H1 (cell line): ENCODE measurements around the gene RPIA. TPM values are rescaled to one million over a fixed set of nuclear protein-coding genes. Genes with fewer than 3 reads are reported as not detected.

ENCODE experiments used
- CTCF ChIA-PET: fragments of 300-600 bp; sonication (Branson Sonifier 250); formaldehyde crosslinking; loops from one replicate; lab custom pipeline; 2021; ENCODE audit not compliant: partially characterized antibody; lab: Charles Lee
- POLR2A ChIA-PET: fragments of 300-600 bp; sonication (Branson Sonifier 250); formaldehyde crosslinking; loops from one replicate; lab custom pipeline; 2021; ENCODE audit warnings: inconsistent platforms; ENCODE audit not compliant: partially characterized antibody; lab: Charles Lee
- DNase-seq, 2 experiments: peaks; one replicate each; pipeline versions ENCODE4 v3.0.0 to v3.0.0-alpha.2; 2010 to 2022; ENCODE audit warnings: low spot score in 2 of 2, low read depth in 1 of 2, mixed read lengths in 1 of 2
- FAIRE-seq: peaks from 2 replicates; lab custom pipeline; 2011; peaks lifted over from hg19 to GRCh38; lab: Jason Lieb, UNC
- H2AFZ ChIP-seq: 2 replicates; pipeline ENCODE4 v1.8.1; 2012; ENCODE audit warnings: low read length, inconsistent platforms
- H2AK5ac ChIP-seq: 2 replicates; pipeline ENCODE4 v1.6.1; 2013; ENCODE audit warnings: low read depth, low read length
- H2BK120ac ChIP-seq: replicated peaks from 2 replicates; pipeline ENCODE3; 2013; ENCODE audit warnings: low read depth, low read length, inconsistent platforms
- H2BK12ac ChIP-seq: 2 replicates; pipeline ENCODE4 v1.6.1; 2013; ENCODE audit warnings: low read depth, low read length
- H2BK15ac ChIP-seq: 2 replicates; pipeline ENCODE4 v1.6.1; 2013; ENCODE audit warnings: low read length
- H2BK20ac ChIP-seq: 2 replicates; pipeline ENCODE4 v1.6.1; 2013; ENCODE audit warnings: low read length
- H2BK5ac ChIP-seq: 2 replicates; pipeline ENCODE4 v1.6.1; 2013; ENCODE audit warnings: low read depth, low read length
- H3K14ac ChIP-seq: 2 replicates; pipeline ENCODE4 v1.6.1; 2013; ENCODE audit warnings: inconsistent platforms; ENCODE audit not compliant: insufficient read length
- H3K18ac ChIP-seq: 2 replicates; pipeline ENCODE4 v1.6.1; 2013; ENCODE audit warnings: low read length; ENCODE audit errors: extremely low read depth
- H3K23ac ChIP-seq: 2 replicates; pipeline ENCODE4 v1.6.1; 2013; ENCODE audit warnings: inconsistent platforms; ENCODE audit not compliant: insufficient read length
- H3K23me2 ChIP-seq: 2 replicates; pipeline ENCODE4 v1.6.1; 2013; ENCODE audit warnings: low read depth, low read length
- H3K27ac ChIP-seq: 2 replicates; pipeline ENCODE4 v1.6.1; 2011; ENCODE audit warnings: low read depth, low read length, inconsistent platforms
- H3K27me3 ChIP-seq, 4 experiments: replicated peaks in 1 of 4; 1 replicate in 1 of 4; 2 replicates in 3 of 4; pipeline versions ENCODE4 v1.6.1 to v1.8.1; 2011 to 2013; ENCODE audit warnings: low read length in 3 of 4, mild to moderate bottlenecking in 3 of 4, inconsistent platforms in 2 of 4, mixed read lengths in 2 of 4, moderate library complexity in 1 of 4; ENCODE audit not compliant: control insufficient read depth in 3 of 4, insufficient read depth in 3 of 4; ENCODE audit errors: extremely low read depth in 1 of 4
- H3K36me3 ChIP-seq, 4 experiments: 2 replicates each; pipeline versions ENCODE4 v1.6.1 to v1.8.1; 2011 to 2013; ENCODE audit warnings: mild to moderate bottlenecking in 4 of 4, low read length in 3 of 4, moderate library complexity in 2 of 4, control low read depth in 1 of 4, inconsistent platforms in 1 of 4; ENCODE audit not compliant: insufficient read depth in 4 of 4, control insufficient read depth in 2 of 4
- H3K4ac ChIP-seq: replicated peaks from 2 replicates; pipeline ENCODE3; 2013; ENCODE audit warnings: low read length, low read depth, mixed read lengths, inconsistent platforms; ENCODE audit not compliant: insufficient read length
- H3K4me1 ChIP-seq, 4 experiments: replicated peaks in 1 of 4; 1 replicate in 1 of 4; 2 replicates in 3 of 4; pipeline versions ENCODE4 v1.6.1 to v1.8.1; 2011 to 2013; ENCODE audit warnings: low read length in 3 of 4, inconsistent platforms in 2 of 4, mixed read lengths in 1 of 4; ENCODE audit not compliant: insufficient read depth in 4 of 4, control insufficient read depth in 3 of 4
- H3K4me2 ChIP-seq, 2 experiments: 2 replicates each; pipeline versions ENCODE4 v1.6.1 to v1.8.1; 2011 to 2013; ENCODE audit warnings: low read depth in 2 of 2, low read length in 2 of 2, control low read depth in 1 of 2, inconsistent platforms in 1 of 2, mild to moderate bottlenecking in 1 of 2; ENCODE audit not compliant: insufficient read depth in 1 of 2
- H3K4me3 ChIP-seq, 4 experiments: fragments of 200-600, 300-600 bp in 1 of 4; sonication (generic), shearing (Covaris generic), sonication (Bioruptor Twin) in 1 of 4; 2 replicates each; pipeline versions ENCODE4 v1.5.1 to v1.8.1; 2011 to 2016; ENCODE audit warnings: low read length in 4 of 4, low read depth in 3 of 4, control low read depth in 2 of 4, inconsistent platforms in 2 of 4, mild to moderate bottlenecking in 2 of 4, mixed read lengths in 1 of 4, moderate library complexity in 1 of 4; ENCODE audit not compliant: insufficient read depth in 2 of 4; ENCODE audit errors: extremely low read depth in 1 of 4
- H3K56ac ChIP-seq: replicated peaks from 2 replicates; pipeline ENCODE3; 2013; ENCODE audit warnings: low read depth, mild to moderate bottlenecking, mixed read lengths, low read length, inconsistent platforms; ENCODE audit not compliant: insufficient read length
- H3K79me1 ChIP-seq: 2 replicates; pipeline ENCODE4 v1.6.1; 2013; ENCODE audit warnings: low read depth, low read length, control low read depth
- H3K79me2 ChIP-seq, 2 experiments: 2 replicates each; pipeline versions ENCODE4 v1.6.1 to v1.8.1; 2012 to 2013; ENCODE audit warnings: low read length in 2 of 2, mild to moderate bottlenecking in 2 of 2, inconsistent platforms in 1 of 2; ENCODE audit not compliant: insufficient read depth in 2 of 2, control insufficient read depth in 1 of 2
- H3K9ac ChIP-seq, 4 experiments: replicated peaks in 1 of 4; 1 replicate in 1 of 4; 2 replicates in 3 of 4; pipeline versions ENCODE4 v1.6.1 to v1.8.1; 2011 to 2013; ENCODE audit warnings: low read depth in 3 of 4, low read length in 3 of 4, control low read depth in 2 of 4, mild to moderate bottlenecking in 2 of 4, moderate library complexity in 2 of 4, inconsistent platforms in 1 of 4; ENCODE audit errors: extremely low read depth in 1 of 4
- H3K9me3 ChIP-seq, 2 experiments: 2 replicates each; pipeline versions ENCODE4 v1.6.1 to v1.8.1; 2012 to 2013; ENCODE audit warnings: mild to moderate bottlenecking in 2 of 2, moderate library complexity in 2 of 2, control low read depth in 1 of 2, inconsistent platforms in 1 of 2, low read depth in 1 of 2, low read length in 1 of 2, mixed read lengths in 1 of 2; ENCODE audit not compliant: insufficient read depth in 2 of 2
- H4K20me1 ChIP-seq, 2 experiments: replicated peaks in 1 of 2; 2 replicates each; pipeline versions ENCODE3 to v1.8.1; 2011 to 2013; ENCODE audit warnings: inconsistent platforms in 2 of 2, low read length in 2 of 2, mild to moderate bottlenecking in 1 of 2; ENCODE audit not compliant: insufficient read depth in 2 of 2, control insufficient read depth in 1 of 2
- H4K5ac ChIP-seq: 2 replicates; pipeline ENCODE4 v1.6.1; 2013; ENCODE audit warnings: low read length, low read depth, mixed read lengths, inconsistent platforms; ENCODE audit not compliant: insufficient read length
- H4K8ac ChIP-seq: 2 replicates; pipeline ENCODE4 v1.8.0; 2013; ENCODE audit warnings: mild to moderate bottlenecking, moderate library complexity, low read length, inconsistent platforms; ENCODE audit not compliant: insufficient read depth; ENCODE audit errors: extremely low read depth
- H4K91ac ChIP-seq: replicated peaks from 2 replicates; pipeline ENCODE3; 2013; ENCODE audit warnings: low read length, mixed read lengths, inconsistent platforms; ENCODE audit not compliant: insufficient read length
- BACH1 ChIP-seq: IDR thresholded peaks from 2 replicates; pipeline ENCODE4 v1.6.1; 2012; ENCODE audit warnings: low read length, improper control_type of control experiment
- CEBPB ChIP-seq: IDR thresholded peaks from 2 replicates; pipeline ENCODE4 v1.6.1; 2012; ENCODE audit warnings: low read depth, low read length
- JUN ChIP-seq: IDR thresholded peaks from 2 replicates; pipeline ENCODE4 v1.6.1; 2011; ENCODE audit warnings: low read depth, mild to moderate bottlenecking, improper control_type of control experiment, low read length
- SP1 ChIP-seq: IDR thresholded peaks from 2 replicates; pipeline ENCODE4 v1.6.1; 2011; ENCODE audit warnings: low read depth, low read length
- TEAD4 ChIP-seq: IDR thresholded peaks from 2 replicates; pipeline ENCODE4 v1.6.1; 2012; ENCODE audit warnings: low read depth, low read length, inconsistent platforms, mixed read lengths
- WGBS, 2 experiments: shearing (Covaris generic) in 1 of 2; methylation state at CpG; one replicate each; pipeline versions ENCODE4 v1.1.6 to v1.1.7; 2013 to 2015; ENCODE audit warnings: low lambda C conversion rate in 2 of 2, mixed read lengths in 2 of 2, inconsistent platforms in 1 of 2, low coverage in 1 of 2, missing lambda C conversion rate in 1 of 2; ENCODE audit not compliant: insufficient replicate concordance in 2 of 2, insufficient coverage in 1 of 2, insufficient read length in 1 of 2; ENCODE audit errors: extremely low coverage in 1 of 2, missing lambda C conversion rate in 1 of 2; 5-methylcytosine and 5-hydroxymethylcytosine counted together
- polyA plus RNA-seq, 7 experiments: library from polyadenylated mRNA; depleted of rRNA in 3 of 7; stranded (reverse) in 5 of 7; unstranded in 2 of 7; fragments of >200 nt in 5 of 7; fragments of 200-250 nt in 2 of 7; gene quantifications; 1 replicate in 5 of 7; 2 replicates in 1 of 7; 4 replicates in 1 of 7; pipeline versions ENCODE4 v1.2.1 to v1.2.3, GENCODE V29; 2011 to 2013; ENCODE audit warnings: missing spikeins in 2 of 7, mixed read lengths in 2 of 7
- total RNA-seq: library from RNA; stranded (reverse); fragmentation: NEBNext Ultra II Directional; extraction: Animal tissue kit (Norgen Biotek cat#: 25700); gene quantifications from 2 replicates; pipeline ENCODE4 v1.2.1, GENCODE V29; 2021

Gene RPIA
- total and polyA plus RNA-seq, 2 of the 8 experiments (the other 6 are each of a cell fraction or from before 2014, with no cell fraction given), result 13.1 to 24.0 TPM

- Histone ChIP-seq H3K36me3 (peaks cover 0 to 13% (median 4%) of the 10 kb centered on the region in 4 experiments; a peak in 4 of 8 replicates), H3K18ac (no peak overlapping the region), H2BK20ac (no peak overlapping the region), H3K14ac (no peak overlapping the region), H3K4ac (no peak overlapping the region), H3K9ac (no peak overlapping the region), H3K4me2 (peak overlapping the region; percentile 2 to 24; a peak in 1 of 4 replicates), H2BK120ac (no peak overlapping the region), H2BK12ac (no peak overlapping the region), H3K4me1 (peaks cover 0 to 14% (median 10%) of the 10 kb centered on the region in 4 experiments; a peak in 4 of 7 replicates), H3K79me1 (peaks cover 21% of the 10 kb centered on the region), H4K8ac (no peak overlapping the region), H4K5ac (no peak overlapping the region), H3K23ac (no peak overlapping the region), H2AFZ (no peak overlapping the region), H2BK15ac (no peak overlapping the region), H3K79me2 (peaks cover 21 to 53% of the 10 kb centered on the region in 2 experiments), H2BK5ac (no peak overlapping the region), H3K27ac (no peak overlapping the region), H3K56ac (no peak overlapping the region), H3K27me3 (no peaks in the 10 kb centered on the region), H3K23me2 (no peaks in the 10 kb centered on the region), H2AK5ac (no peak overlapping the region), H3K9me3 (no peaks in the 10 kb centered on the region), H3K4me3 (no peak overlapping the region), H4K91ac (no peak overlapping the region), H4K20me1 (peaks cover 3 to 4% of the 10 kb centered on the region in 2 experiments)
- CTCF ChIA-PET, result interaction anchor here (0.6 kb wide), 1 partner anchor 114 kb away, joined by 3 read pairs; no protein-coding TSS in a partner anchor
- POLR2A ChIA-PET, result no interaction called here
- TF ChIP-seq BACH1 (no peak), JUN (no peak), SP1 (no peak), TEAD4 (no peak), CEBPB (no peak)
- WGBS, 2 experiments, result 81% methylated on average over 2 of the region's 2 CpGs; no CpG with 5 or more reads in 1 of the 2 experiments
- no peak for FAIRE-seq
- DNase-seq, result no peak
Measured at GRCh38 chr2:88698027-88698413, 6.5 kb downstream of the RPIA start.
